SK-N-SH (cell line): Measurements from ENCODE around the gene CHST11. TPM values are rescaled to one million over a fixed set of nuclear protein-coding genes. Genes with fewer than 3 reads are reported as not detected.

Experiments
- CTCF ChIA-PET: fragments of 300-600, 350-600 bp; formaldehyde crosslinking; extraction: SDS; loops from one replicate; lab custom pipeline; 2021; lab: Yijun Ruan, JAX
- POLR2A ChIA-PET: fragments of 350-600 bp; sonication (Branson Sonifier 250); formaldehyde crosslinking; extraction: SDS; loops from one replicate; lab custom pipeline; 2020; ENCODE audit warnings: antibody characterized with exemption, inconsistent platforms; lab: Yijun Ruan, JAX
- DNase-seq: peaks from one replicate; pipeline ENCODE4 v3.0.0; 2012
- H2AFZ ChIP-seq: fragments of 200-600 bp; sonication (generic); 2 replicates; pipeline ENCODE4 v1.8.1; 2016; ENCODE audit warnings: antibody characterized with exemption, mild to moderate bottlenecking, low read depth
- H3F3A ChIP-seq: fragments of 200-600 bp; sonication (generic); replicated peaks from 2 replicates; pipeline ENCODE3; 2016; ENCODE audit warnings: antibody characterized with exemption, mild to moderate bottlenecking; ENCODE audit not compliant: insufficient read depth
- H3K27ac ChIP-seq, 2 experiments: fragments of 200-500 bp in 1 of 2; fragments of 200-600 bp in 1 of 2; sonication (Bioruptor generic) in 1 of 2; sonication (generic), shearing (Covaris generic) in 1 of 2; 2 replicates each; pipeline versions ENCODE4 v1.5.1 to v1.6.1; 2014 to 2016; ENCODE audit warnings: low read depth in 2 of 2, inconsistent platforms in 1 of 2, low read length in 1 of 2, mild to moderate bottlenecking in 1 of 2, mixed read lengths in 1 of 2
- H3K27me3 ChIP-seq: fragments of 200-600 bp; sonication (generic), shearing (Covaris generic); 2 replicates; pipeline ENCODE4 v1.6.1; 2016; ENCODE audit warnings: mixed run types; ENCODE audit not compliant: insufficient read depth
- H3K36me3 ChIP-seq, 2 experiments: fragments of 200-500 bp in 1 of 2; fragments of 200-600 bp in 1 of 2; sonication (Bioruptor generic) in 1 of 2; sonication (generic) in 1 of 2; replicated peaks in 1 of 2; 2 replicates each; pipeline versions ENCODE3 to v1.5.1; 2014 to 2016; ENCODE audit warnings: low read length in 1 of 2, mild to moderate bottlenecking in 1 of 2; ENCODE audit not compliant: insufficient read depth in 2 of 2, control insufficient read depth in 1 of 2
- H3K4me1 ChIP-seq, 2 experiments: fragments of 200-500 bp in 1 of 2; fragments of 200-600 bp in 1 of 2; sonication (Bioruptor generic) in 1 of 2; sonication (generic), shearing (Covaris generic) in 1 of 2; 2 replicates each; pipeline versions ENCODE4 v1.5.1 to v1.6.1; 2014 to 2016; ENCODE audit warnings: low read depth in 1 of 2, low read length in 1 of 2, mixed run types in 1 of 2; ENCODE audit not compliant: insufficient read depth in 2 of 2, control insufficient read depth in 1 of 2
- H3K4me2 ChIP-seq: fragments of 200-600 bp; sonication (generic), shearing (Covaris generic); 2 replicates; pipeline ENCODE4 v1.6.1; 2017; ENCODE audit warnings: mixed run types
- H3K4me3 ChIP-seq, 2 experiments: fragments of 200-500 bp in 1 of 2; fragments of 200-600 bp in 1 of 2; sonication (Bioruptor generic) in 1 of 2; sonication (generic), shearing (Covaris generic) in 1 of 2; 2 replicates each; pipeline versions ENCODE4 v1.5.1 to v1.8.1; 2014 to 2016; ENCODE audit warnings: low read depth in 2 of 2, inconsistent platforms in 1 of 2, low read length in 1 of 2, mild to moderate bottlenecking in 1 of 2, mixed read lengths in 1 of 2, moderate library complexity in 1 of 2
- H3K79me2 ChIP-seq: fragments of 200-600 bp; sonication (generic); 2 replicates; pipeline ENCODE4 v1.8.1; 2017; ENCODE audit warnings: mild to moderate bottlenecking; ENCODE audit not compliant: insufficient read depth
- H3K9ac ChIP-seq: fragments of 200-600 bp; sonication (generic); 2 replicates; pipeline ENCODE4 v1.6.1; 2017; ENCODE audit warnings: mixed run types
- H3K9me2 ChIP-seq: fragments of 200-600 bp; sonication (generic); 2 replicates; pipeline ENCODE4 v1.6.1; 2017; ENCODE audit warnings: mixed run types
- H3K9me3 ChIP-seq: fragments of 200-600 bp; sonication (generic); 2 replicates; pipeline ENCODE4 v1.6.1; 2017; ENCODE audit warnings: mixed run types, mild to moderate bottlenecking, moderate library complexity
- H4K20me1 ChIP-seq: fragments of 200-600 bp; sonication (generic); 2 replicates; pipeline ENCODE4 v1.6.1; 2017; ENCODE audit warnings: mild to moderate bottlenecking, mixed run types; ENCODE audit not compliant: insufficient read depth
- CHD2 ChIP-seq: fragments of 150-350 bp; IDR thresholded peaks from 2 replicates; pipeline ENCODE4 v1.6.1; 2018; ENCODE audit warnings: low read length; ENCODE audit not compliant: partially characterized antibody
- ELF1 ChIP-seq: IDR thresholded peaks from 2 replicates; pipeline ENCODE4 v1.4.0; 2012
- FOXM1 ChIP-seq: IDR thresholded peaks from 2 replicates; pipeline ENCODE4 v1.4.0; 2012; ENCODE audit warnings: low read depth, mild to moderate bottlenecking
- JUND ChIP-seq: IDR thresholded peaks from 2 replicates; pipeline ENCODE4 v1.4.0; 2012
- NFIC ChIP-seq: IDR thresholded peaks from 2 replicates; pipeline ENCODE4 v1.4.0; 2012; ENCODE audit warnings: borderline replicate concordance
- PBX3 ChIP-seq: IDR thresholded peaks from 2 replicates; pipeline ENCODE4; 2012
- RXRA ChIP-seq: IDR thresholded peaks from 2 replicates; pipeline ENCODE4 v1.4.0; 2012; ENCODE audit warnings: low read depth, mild to moderate bottlenecking, borderline replicate concordance
- TEAD4 ChIP-seq: IDR thresholded peaks from 2 replicates; pipeline ENCODE4 v1.4.0; 2012; ENCODE audit warnings: mild to moderate bottlenecking, borderline replicate concordance; ENCODE audit not compliant: insufficient read depth
- WGBS: methylation state at CpG from one replicate; pipeline ENCODE4 v1.1.6; 2017; ENCODE audit warnings: low lambda C conversion rate; 5-methylcytosine and 5-hydroxymethylcytosine counted together
- polyA plus RNA-seq, 3 experiments: library from polyadenylated mRNA; depleted of rRNA; stranded (reverse); fragments of >200 nt; gene quantifications; 2 replicates each; pipeline ENCODE4 v1.2.3, GENCODE V29; 2012
- TF ChIP-seq, protein P1 (sequence below): IDR thresholded peaks from 2 replicates; pipeline ENCODE4 v1.4.0; 2012; ENCODE audit warnings: low read depth, borderline replicate concordance
- TF ChIP-seq, protein P2 (sequence below): IDR thresholded peaks from 2 replicates; pipeline ENCODE4 v1.4.0; 2012; ENCODE audit warnings: low read depth

The CHST11 gene
- polyA plus RNA-seq, 1 of the 3 experiments (the other 2 are of a cell fraction): 18.6 TPM

DNA sequence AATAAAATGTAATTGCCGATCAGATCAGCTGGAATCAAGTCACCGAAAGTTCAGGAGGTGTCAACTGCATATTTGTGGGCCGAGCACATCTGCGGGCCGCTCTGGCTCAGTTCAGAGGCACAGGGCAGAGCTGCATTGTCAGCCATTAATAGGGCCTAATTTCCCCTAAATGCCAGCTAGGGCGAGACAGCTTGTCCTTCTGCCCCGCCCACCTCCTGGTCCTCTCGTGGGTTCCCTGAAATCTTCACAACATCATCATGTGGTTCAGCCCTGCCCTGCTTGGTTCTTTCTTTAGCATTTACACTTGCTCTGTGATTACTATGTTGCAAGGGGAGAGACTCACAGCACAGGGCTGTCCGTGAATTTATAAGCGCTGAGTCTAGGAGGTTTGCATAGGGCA is 148.9 kb downstream of the CHST11 start (continued):
- no peak for TF ChIP-seq PBX3
- no peak for TF ChIP-seq ELF1
- no peak for TF ChIP-seq RXRA
- no peak for TF ChIP-seq FOXM1
- TF ChIP-seq, protein P1, sequence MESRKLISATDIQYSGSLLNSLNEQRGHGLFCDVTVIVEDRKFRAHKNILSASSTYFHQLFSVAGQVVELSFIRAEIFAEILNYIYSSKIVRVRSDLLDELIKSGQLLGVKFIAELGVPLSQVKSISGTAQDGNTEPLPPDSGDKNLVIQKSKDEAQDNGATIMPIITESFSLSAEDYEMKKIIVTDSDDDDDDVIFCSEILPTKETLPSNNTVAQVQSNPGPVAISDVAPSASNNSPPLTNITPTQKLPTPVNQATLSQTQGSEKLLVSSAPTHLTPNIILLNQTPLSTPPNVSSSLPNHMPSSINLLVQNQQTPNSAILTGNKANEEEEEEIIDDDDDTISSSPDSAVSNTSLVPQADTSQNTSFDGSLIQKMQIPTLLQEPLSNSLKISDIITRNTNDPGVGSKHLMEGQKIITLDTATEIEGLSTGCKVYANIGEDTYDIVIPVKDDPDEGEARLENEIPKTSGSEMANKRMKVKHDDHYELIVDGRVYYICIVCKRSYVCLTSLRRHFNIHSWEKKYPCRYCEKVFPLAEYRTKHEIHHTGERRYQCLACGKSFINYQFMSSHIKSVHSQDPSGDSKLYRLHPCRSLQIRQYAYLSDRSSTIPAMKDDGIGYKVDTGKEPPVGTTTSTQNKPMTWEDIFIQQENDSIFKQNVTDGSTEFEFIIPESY: no peak

DNA sequence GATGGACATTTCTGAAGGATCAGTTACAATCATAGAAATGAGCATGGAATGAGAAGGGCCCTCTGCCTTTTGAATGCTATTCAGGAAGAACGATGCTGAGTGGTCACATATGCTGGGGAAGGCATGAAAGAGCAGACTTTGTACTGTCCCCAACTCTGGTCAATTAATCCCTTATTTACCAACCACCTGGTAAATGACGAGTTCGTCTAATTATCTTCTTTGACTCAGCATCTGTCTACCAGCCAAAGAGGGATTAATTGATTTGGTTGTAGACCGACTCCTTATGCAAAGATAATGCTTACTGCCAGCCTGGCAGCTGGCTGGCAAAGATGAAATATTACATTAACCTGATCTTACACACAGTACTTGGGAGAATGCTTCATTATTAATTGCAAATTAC is 152.2 kb downstream of the CHST11 start:
- Histone ChIP-seq H3F3A (peaks cover 11% of the 10 kb centered on the region), H3K4me2 (no peak overlapping the region), H3K9me3 (no peaks in the 10 kb centered on the region), H3K9ac (no peak overlapping the region), H3K27ac (no peak overlapping the region)
- ChIA-PET POLR2A (interaction anchor here (0.8 kb wide), 1 partner anchor 59 kb away, joined by 3 read pairs; no protein-coding TSS in a partner anchor), CTCF (interaction anchor here (2.5 kb wide), 1 partner anchor 227 kb away, joined by 8 read pairs; no protein-coding TSS in a partner anchor)
- DNase-seq: no peak
- TF ChIP-seq, protein P2, sequence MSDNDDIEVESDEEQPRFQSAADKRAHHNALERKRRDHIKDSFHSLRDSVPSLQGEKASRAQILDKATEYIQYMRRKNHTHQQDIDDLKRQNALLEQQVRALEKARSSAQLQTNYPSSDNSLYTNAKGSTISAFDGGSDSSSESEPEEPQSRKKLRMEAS: no peak
- TF ChIP-seq CHD2 (no peak), JUND (no peak), NFIC (no peak), TEAD4 (no peak)
- TF ChIP-seq, protein P1: no peak
- TF ChIP-seq, all 33 proteins: peak for 0
- no peaks in the 10 kb centered on the region for H3K27me3 ChIP-seq
- no peaks in the 10 kb centered on the region for H4K20me1 ChIP-seq
- H3K36me3 ChIP-seq: no peaks in the 10 kb centered on the region
- no peak overlapping the region for H3K4me3 ChIP-seq
- H3K4me1 ChIP-seq: peaks cover 12 to 41% of the 10 kb centered on the region in 2 experiments; a peak in 2 of 4 replicates
- H3K79me2 ChIP-seq: no peaks in the 10 kb centered on the region
- no peaks in the 10 kb centered on the region for H3K9me2 ChIP-seq
- 94% methylated on average over 4 of the region's 4 CpGs for WGBS
- no peak overlapping the region for H2AFZ ChIP-seq
